ENCODE data around the gene SPATC1L.

DNA sequence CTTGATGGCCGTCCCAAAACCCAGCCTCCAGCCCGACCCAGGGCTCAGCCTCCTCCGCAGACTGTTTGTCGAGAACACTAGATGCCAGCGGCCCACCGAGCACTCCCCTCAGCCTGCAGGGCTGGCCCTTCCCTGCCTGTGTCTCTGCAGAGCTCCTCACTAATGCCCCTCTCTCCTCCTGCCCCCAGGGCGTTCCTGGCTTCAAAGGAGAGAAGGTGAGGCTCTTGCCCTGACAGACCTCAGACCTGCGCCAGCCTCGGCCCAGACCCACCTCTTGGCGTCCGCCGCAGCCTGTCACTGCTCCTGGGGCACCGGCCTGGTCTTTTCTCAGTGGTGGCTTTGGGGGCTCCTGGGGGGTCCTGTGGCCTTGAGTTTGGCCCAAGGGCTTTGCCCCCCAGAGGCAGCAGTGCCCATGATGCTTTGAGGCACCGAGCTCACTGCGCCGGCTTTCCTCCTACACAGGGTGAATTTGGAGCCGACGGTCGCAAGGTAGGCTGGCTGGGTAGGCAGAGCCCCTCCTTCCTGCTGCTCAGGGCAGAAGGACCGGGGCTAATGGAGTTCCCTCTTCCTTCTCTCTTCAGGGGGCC, 68.0 kb downstream of the SPATC1L start:
- TF ChIP-seq, protein P1, sequence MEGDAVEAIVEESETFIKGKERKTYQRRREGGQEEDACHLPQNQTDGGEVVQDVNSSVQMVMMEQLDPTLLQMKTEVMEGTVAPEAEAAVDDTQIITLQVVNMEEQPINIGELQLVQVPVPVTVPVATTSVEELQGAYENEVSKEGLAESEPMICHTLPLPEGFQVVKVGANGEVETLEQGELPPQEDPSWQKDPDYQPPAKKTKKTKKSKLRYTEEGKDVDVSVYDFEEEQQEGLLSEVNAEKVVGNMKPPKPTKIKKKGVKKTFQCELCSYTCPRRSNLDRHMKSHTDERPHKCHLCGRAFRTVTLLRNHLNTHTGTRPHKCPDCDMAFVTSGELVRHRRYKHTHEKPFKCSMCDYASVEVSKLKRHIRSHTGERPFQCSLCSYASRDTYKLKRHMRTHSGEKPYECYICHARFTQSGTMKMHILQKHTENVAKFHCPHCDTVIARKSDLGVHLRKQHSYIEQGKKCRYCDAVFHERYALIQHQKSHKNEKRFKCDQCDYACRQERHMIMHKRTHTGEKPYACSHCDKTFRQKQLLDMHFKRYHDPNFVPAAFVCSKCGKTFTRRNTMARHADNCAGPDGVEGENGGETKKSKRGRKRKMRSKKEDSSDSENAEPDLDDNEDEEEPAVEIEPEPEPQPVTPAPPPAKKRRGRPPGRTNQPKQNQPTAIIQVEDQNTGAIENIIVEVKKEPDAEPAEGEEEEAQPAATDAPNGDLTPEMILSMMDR (IDR thresholded peaks at IDR 0.05; ENCODE audit: insufficient read depth, low read length): no peak
- TF ChIP-seq, protein P2, sequence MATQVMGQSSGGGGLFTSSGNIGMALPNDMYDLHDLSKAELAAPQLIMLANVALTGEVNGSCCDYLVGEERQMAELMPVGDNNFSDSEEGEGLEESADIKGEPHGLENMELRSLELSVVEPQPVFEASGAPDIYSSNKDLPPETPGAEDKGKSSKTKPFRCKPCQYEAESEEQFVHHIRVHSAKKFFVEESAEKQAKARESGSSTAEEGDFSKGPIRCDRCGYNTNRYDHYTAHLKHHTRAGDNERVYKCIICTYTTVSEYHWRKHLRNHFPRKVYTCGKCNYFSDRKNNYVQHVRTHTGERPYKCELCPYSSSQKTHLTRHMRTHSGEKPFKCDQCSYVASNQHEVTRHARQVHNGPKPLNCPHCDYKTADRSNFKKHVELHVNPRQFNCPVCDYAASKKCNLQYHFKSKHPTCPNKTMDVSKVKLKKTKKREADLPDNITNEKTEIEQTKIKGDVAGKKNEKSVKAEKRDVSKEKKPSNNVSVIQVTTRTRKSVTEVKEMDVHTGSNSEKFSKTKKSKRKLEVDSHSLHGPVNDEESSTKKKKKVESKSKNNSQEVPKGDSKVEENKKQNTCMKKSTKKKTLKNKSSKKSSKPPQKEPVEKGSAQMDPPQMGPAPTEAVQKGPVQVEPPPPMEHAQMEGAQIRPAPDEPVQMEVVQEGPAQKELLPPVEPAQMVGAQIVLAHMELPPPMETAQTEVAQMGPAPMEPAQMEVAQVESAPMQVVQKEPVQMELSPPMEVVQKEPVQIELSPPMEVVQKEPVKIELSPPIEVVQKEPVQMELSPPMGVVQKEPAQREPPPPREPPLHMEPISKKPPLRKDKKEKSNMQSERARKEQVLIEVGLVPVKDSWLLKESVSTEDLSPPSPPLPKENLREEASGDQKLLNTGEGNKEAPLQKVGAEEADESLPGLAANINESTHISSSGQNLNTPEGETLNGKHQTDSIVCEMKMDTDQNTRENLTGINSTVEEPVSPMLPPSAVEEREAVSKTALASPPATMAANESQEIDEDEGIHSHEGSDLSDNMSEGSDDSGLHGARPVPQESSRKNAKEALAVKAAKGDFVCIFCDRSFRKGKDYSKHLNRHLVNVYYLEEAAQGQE (IDR thresholded peaks at IDR 0.05; ENCODE audit: insufficient replicate concordance, low read depth): no peak
- no peak for TF ChIP-seq SPI1 (IDR thresholded peaks at IDR 0.05; ENCODE audit: borderline replicate concordance, low read depth)
- no peak for TF ChIP-seq POLR2AphosphoS5 (IDR thresholded peaks at IDR 0.05; ENCODE audit: low read depth)
